ENCODE measurements around the gene BRD9.
"Not testable (repeated sequence)": the region's sequence is repeated elsewhere in the genome, so short reads cannot be mapped to it uniquely, and the experiment has no call there.

The BRD9 gene

GRCh38 chr5:892394-893136, at the start of gene BRD9, which contains the start of gene TRIP13:
Gene BRD9 (minus strand): TSS chr5:892801. CDS start chr5:892657, 144 bp downstream.
Gene TRIP13 (plus strand): TSS chr5:892884. CDS start chr5:892999, 115 bp downstream.
- peak; percentile 65 for DNase-seq

- not testable (repeated sequence) for DNase-seq
These were observed 48.1 kb upstream of the BRD9 start for GRCh38 chr5:940741-941140.

DNA sequence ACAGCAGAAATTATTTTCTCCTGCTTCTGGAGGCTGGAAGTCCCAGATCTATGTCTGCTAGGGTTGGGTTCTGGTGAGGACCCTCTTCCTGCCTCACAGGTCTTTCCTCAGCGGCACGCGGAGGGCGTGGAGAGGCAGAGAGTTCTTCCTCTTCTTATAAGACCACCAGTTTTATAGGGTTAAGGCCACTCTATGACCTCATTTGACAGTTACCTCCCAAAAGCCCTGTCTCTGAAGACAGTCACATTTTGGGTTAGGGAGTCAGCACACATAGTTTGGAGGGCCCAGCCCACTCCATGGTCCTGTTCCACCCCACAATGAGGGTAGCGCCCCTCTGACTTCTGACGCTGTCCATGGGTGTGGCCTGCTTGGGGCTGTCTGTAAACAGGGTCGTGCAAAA, 46.8 kb upstream of the BRD9 start:
- no peak for DNase-seq

DNA sequence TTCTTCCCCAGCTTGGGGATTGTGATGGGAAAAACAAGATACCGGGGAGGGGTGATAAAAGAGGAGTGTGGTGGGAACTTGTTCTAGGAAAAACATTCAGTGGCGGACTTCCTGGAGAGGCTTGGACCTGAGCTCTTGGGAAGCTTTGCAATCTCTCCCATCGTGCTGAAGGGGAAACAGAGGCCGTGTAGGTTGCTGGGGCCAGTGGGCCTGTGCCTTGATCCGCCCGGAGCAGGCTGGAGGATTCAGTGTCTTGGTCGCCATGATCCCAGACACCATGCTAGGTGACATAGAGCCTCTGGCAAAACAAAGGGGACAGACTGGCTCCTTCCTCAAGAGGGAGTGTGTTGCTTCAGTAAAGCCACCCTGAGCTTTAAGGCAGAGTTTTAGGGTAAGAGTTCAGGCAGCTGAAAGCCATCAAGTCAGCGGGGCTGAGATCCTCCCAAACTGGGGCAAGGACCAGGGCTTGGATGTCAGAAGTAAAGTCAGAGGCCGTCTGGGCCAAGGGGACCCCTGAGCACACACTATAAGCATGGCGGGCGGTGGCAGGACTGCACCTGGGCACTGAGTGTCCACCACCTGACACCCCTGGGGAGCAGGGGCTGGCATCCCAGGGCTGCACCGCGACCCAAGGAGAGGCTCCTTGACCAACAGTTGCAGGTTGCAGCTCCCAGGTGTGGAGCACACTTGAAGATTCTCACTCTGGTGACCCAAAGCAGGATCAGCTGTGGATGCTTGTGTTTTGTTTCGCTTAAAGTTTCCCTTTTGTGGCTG, 44.7 kb upstream of the BRD9 start:
- DNase-seq: no peak

DNA sequence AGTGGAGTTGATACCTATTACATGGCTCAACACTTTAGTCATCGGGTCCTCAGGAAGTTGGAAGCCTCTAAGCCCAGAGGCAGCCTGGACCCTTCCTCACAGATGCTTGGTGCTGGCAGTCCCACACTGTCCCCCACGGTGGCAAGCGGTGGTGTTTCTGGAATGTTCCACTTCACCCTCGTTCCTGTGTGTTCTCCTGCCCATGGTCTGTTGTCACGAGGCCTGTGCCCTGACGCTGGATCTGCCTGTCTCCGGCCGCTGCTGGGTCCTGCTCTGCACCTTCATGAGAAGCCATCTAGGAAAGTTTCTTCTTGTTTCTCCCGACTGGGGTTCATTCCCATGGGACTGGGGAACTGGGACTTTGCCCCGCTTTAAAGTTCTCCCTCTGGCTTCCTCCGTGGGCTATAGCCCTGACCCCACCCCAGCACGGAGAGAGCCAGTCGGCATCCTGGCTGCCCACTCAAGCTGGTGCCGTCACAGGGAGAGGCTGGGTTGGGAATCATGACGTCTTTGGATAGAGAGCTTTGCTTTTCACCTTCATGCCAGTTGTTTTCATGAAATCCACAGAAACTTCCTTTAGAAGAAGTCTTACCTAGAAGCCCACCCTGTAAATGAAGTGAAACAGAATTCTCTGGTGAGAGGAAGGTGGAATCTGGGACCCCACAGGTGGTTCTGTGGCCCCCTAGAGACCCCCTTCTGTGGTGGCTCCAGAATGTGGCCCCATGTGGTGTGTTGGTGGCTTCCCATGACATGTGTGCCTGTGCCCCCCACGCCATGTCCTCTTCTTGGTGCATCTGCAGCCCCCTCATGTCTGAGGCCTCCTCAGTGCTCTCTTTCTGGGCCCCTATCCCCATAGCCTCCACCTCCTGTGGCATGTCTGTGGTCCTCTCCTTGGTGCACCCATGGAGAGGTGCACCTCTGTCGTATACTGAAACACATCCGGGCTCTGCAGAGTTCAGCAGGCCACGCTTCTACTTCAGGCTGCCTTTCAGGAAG, 43.8 kb upstream of the BRD9 start:
- no peak for DNase-seq

DNA sequence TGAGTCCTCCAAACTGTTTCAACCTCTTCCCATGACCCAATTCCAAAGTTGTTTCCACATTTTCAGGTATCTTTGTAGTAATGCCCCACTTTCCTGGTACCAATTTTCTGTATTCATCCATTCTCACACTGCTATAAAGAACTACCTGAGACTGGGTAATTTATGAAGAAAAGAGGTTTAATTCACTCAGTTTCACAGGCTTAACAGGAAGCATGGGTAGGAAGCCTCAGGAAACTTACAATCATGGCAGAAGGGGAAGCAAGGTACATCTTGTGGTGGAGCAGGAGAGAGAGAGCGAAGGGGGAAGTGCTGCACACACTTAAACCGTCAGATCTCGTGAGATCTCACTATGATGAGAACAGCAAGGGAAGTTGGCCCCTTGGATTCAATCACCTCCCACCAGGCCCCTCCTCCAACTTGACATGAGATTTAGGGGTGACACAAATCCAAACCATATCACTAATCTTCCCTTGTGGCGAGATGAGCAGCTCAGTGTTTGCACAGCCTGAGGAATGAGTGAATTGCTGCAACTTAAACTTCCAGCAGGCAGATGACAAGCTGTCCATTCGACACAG, 43.0 kb upstream of the BRD9 start:
- DNase-seq: no peak

- not testable (repeated sequence) for DNase-seq
These were observed 41.9 kb upstream of the BRD9 start for GRCh38 chr5:934381-934967.

- DNase-seq: not testable (repeated sequence)
These were observed 41.4 kb upstream of the BRD9 start for GRCh38 chr5:933951-934350.

DNA sequence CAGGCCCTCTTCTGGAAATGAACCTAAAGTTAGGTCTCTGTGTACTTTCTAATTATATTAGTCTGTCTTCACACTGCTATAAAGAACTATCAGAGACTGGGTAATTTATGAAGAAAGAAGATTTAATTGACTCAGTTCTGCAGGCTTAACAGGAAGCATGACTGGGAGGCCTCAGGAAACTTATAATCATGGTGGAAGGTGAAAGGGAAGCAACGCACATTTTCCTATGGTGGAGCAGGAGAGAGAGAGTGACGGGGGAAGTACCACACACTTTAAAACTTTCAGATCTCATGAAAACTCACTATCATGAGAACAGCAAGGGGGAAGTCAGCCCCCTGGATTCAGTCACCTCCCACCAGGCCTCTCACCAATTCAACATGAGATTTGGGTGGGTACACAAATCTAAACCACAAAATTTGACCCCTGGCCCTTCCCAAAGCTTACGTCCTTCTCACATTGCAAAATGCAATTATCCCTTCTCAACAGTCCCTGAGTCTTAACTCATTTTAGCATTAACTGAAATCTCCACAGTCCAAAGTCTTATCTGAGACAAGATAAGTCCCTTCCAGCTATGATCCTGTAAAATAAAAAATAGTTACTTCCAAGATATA, 40.8 kb upstream of the BRD9 start:
- no peak for DNase-seq

- no peak for DNase-seq
These were observed 40.1 kb upstream of the BRD9 start for GRCh38 chr5:932628-933250.

- no peak for DNase-seq
These were observed 39.6 kb upstream of the BRD9 start for GRCh38 chr5:932151-932627.

DNA sequence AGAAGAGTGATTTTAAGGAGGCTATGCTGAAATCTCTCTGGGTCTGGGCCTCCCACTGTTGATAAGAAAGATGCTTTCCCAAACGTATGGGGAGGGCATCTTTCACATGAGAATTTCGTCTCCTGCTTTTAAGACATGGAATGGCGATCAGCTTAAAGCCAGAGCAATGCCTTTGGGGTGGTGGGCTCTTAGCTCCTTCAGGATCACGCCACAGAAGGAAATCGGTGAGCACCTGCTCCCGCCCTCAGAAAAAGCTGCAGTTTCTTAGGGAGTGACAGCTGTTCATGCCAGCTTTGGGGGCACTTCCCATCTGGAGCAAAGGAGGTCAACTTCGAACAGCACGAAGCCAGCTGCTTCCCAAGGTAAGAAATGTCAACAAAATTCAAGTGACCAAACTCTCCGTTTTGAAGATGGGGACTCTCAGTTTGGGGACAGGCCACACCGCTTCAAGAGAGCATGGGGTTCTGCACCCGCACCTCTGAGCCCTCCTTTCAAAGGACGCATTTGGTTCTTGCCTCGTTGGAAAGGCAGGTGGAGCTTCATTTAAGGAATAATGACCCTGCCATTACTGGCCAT, 39.1 kb upstream of the BRD9 start:
- no peak for DNase-seq

DNA sequence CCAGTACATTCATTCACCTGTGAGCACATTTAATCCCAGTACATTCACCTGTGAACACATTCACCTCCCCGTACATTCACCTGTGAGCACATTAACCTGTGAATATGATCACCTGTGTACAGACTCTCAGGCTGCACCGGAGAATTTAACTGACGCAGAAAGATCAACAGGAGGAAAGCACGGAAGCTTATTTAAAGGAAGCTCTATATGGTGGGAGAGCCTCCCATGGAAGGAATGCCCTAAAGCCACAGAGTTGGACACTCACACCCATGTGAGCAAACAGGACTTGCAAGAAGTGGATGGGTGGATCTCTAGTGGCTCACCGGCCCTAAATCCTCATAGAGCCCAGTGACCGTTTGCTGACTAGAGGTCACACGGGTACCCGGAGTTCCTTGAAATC, 38.3 kb upstream of the BRD9 start:
- DNase-seq: no peak

- DNase-seq: no peak
These were observed 37.0 kb upstream of the BRD9 start for GRCh38 chr5:929596-929995.

DNA sequence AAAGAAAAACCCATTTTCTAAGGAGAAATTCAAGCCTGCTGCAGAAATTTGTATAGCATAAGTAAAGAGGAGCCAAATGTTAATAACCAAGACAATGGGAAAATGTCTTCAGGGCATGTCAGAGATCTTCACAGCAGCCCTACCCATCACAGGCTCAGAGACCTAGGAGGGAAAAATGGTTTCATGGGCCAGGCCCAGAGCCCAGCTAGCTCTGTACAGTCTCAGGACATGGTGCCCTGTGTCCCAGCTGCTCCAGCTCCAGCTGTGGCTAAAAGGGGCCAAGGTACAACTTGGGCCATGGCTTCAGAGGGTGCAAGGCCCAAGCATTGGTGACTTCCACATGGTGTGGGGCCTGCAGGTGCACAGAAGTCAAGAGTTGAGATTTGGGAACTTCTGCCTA, 36.6 kb upstream of the BRD9 start:
- not testable (repeated sequence) for DNase-seq

DNA sequence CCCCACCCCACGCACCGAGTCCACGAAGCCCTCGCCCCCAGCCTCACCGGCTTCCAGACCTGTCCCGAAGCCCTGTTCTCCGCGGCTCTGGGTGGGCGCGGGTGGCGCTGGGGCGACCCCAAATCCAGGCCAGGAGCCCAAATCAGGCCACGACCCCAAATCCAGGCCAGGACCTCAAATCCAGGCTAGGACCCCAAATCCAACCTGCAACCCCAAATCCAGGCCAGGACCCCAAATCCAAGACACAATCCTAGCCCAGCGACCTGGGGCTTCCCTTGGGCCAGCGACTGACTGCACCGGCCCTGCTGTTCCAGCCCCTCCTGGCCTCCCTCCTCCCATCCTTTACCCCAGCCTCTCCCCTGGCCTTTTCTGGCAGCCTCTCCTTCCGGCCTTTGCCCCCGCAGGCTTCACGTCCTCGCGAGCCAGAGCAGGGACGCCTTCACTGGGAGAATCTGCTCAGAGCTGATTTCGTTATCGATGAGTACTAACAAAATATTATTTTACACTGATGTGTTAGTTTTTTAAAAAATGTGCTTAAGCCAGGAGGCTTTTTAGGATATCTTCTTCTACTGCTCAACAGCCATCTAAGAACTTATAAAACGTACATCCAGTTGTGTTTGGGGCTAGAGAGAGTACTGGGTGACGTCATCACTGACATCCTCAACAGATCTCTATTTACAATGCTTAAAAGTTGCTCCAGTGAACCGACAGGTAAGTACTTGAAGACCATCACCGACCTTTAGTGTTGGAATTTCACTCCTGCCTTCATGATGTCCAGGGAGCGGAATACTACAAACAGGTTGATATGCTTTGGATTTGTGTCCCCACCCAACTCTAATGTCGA, 34.8 kb upstream of the BRD9 start:
- no peak for DNase-seq

DNA sequence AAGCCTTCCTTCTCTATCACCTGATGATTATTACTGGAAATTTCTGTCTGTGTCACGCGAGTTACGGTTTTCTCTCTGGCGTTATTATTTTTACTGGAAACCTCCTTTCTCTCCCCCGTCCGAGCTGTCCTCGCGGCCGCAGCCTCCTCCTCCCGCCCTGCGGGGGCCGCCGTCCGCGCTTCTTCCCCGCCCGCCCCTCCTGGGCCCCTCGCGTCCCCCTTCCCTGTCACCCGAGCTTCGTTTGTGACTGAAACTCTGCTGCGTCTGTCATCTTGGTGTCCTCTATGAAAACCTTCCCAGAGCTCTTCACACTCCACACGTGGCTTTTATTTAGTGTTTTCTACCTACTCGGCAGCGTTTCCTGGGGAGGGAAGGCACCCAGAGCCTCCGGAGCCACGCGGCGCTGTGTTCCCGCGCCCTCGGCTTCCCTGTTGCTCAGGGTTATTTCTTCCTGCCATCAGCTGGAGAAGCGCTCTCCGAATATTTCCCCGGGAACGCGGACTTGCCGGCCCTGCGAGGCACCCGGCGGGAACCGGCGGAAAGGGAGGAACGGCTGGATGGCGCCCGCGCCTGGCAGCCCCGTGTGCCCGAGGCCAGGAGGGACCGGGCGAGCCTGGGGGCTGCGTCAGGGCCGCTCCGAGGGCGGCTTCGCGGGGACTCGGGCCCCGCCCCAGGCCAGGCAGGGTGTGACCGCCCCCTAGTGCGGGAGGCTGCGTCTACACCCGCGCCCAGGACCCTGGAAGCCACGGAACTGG, 34.0 kb upstream of the BRD9 start:
- peak; percentile 1 for DNase-seq

DNA sequence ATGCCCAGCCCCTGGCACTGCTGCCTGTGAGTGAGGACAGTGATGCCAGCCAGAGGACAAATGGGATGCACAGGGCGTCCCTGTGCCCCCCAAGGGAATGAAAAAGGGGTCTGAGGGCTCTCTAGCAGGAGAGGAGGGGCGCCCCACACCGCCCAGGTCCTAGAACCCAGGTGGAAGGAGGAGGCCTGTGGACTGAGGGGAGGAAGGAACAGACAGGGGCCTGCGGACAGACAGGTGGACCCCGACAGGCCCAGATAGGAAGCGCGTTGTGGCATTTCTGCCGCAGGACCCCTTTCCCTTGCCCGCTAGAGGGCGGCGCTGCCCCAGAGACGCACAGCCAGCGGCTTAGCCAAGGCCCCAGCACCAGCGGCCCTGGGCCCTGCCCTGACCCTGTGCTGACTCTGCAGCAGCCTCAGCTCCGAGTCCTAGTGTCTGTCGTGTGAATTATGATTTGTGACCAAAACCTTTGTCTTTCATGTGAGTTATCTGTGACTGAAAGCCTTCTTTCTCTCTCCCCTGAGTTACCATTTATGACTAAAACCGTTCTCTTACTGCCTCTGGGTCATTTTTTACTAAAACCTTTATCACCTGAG, 30.8 kb upstream of the BRD9 start:
- DNase-seq: peak; percentile 23
